HepG2 (cell line): ENCODE data around the gene EOLA1. TPM values are rescaled to one million over a fixed set of nuclear protein-coding genes. Genes with fewer than 3 reads are reported as not detected.
"Not testable (repeated sequence)": the region's sequence is repeated elsewhere in the genome, so short reads cannot be mapped to it uniquely, and the experiment has no call there.

Experiments used
- ATAC-seq: fragments of 200-7000 bp; cut with Tn5 transposase; 3 replicates; pipeline ENCODE4 v1.9.1; 2020; ENCODE audit warnings: mild to moderate bottlenecking, moderate library complexity
- BruUV-seq: library from RNA; stranded (reverse); fragments of 400-500 nt; replicated peaks from 2 replicates; lab custom pipeline; 2021; lab: Mats Ljungman, UMichigan
- CTCF ChIA-PET: fragments of 300-600 bp; formaldehyde crosslinking; extraction: SDS; loops from one replicate; lab custom pipeline; 2021; ENCODE audit warnings: low total read pairs, inconsistent platforms, low intra/inter-chr PET ratio; lab: Yijun Ruan, JAX
- POLR2A ChIA-PET: fragments of 350-600 bp; sonication (Branson Sonifier 250); formaldehyde crosslinking; loops from one replicate; lab custom pipeline; 2020; ENCODE audit warnings: antibody characterized with exemption, inconsistent platforms; lab: Yijun Ruan, JAX
- DNase-seq: peaks from one replicate; pipeline ENCODE4 v3.0.0-alpha.2; 2015; ENCODE audit warnings: low spot score
- FAIRE-seq: peaks from 3 replicates; lab custom pipeline; 2011; peaks lifted over from hg19 to GRCh38; lab: Jason Lieb, UNC
- H2AFZ ChIP-seq: one replicate; pipeline ENCODE4 v1.6.1; 2011; ENCODE audit warnings: low read length, inconsistent platforms
- H3K27ac ChIP-seq: fragments of 300-600 bp; 3 replicates; pipeline ENCODE4 v1.8.0; 2011; ENCODE audit warnings: mixed run types, mild to moderate bottlenecking, mixed read lengths, low read length, inconsistent platforms; ENCODE audit not compliant: insufficient read depth; ENCODE audit errors: extremely low read length
- H3K27me3 ChIP-seq, 2 experiments: fragments of 200-600 bp in 1 of 2; 2 replicates in 1 of 2; 3 replicates in 1 of 2; pipeline versions ENCODE4 v1.6.0 to v1.8.0; 2011; ENCODE audit warnings: low read length in 2 of 2, mild to moderate bottlenecking in 2 of 2, moderate library complexity in 2 of 2, inconsistent platforms in 1 of 2; ENCODE audit not compliant: insufficient read depth in 2 of 2, control insufficient read depth in 1 of 2
- H3K36me3 ChIP-seq, 2 experiments: fragments of 200-600 bp in 1 of 2; replicated peaks in 1 of 2; 2 replicates in 1 of 2; 3 replicates in 1 of 2; pipeline versions ENCODE4 v1.5.1 to v1.8.0; 2011; ENCODE audit warnings: low read length in 2 of 2, inconsistent platforms in 1 of 2; ENCODE audit not compliant: insufficient read depth in 2 of 2, control insufficient read depth in 1 of 2
- H3K4me1 ChIP-seq: 2 replicates; pipeline ENCODE4 v1.5.1; 2012; ENCODE audit warnings: low read length, inconsistent platforms; ENCODE audit not compliant: insufficient read depth
- H3K4me2 ChIP-seq: 2 replicates; pipeline ENCODE4 v1.6.0; 2011; ENCODE audit warnings: low read depth, low read length, inconsistent platforms
- H3K4me3 ChIP-seq, 3 experiments: fragments of 200-600 bp in 1 of 3; sonication (generic), shearing (Covaris generic) in 1 of 3; replicated peaks in 1 of 3; 2 replicates each; pipeline ENCODE4 v1.5.1; 2011 to 2016; ENCODE audit warnings: low read length in 3 of 3, inconsistent platforms in 2 of 3, low read depth in 2 of 3, mild to moderate bottlenecking in 2 of 3, control low read depth in 1 of 3, mixed read lengths in 1 of 3; ENCODE audit not compliant: insufficient read depth in 1 of 3
- H3K79me2 ChIP-seq: one replicate; pipeline ENCODE4 v1.6.1; 2011; ENCODE audit warnings: low read length, inconsistent platforms; ENCODE audit not compliant: insufficient read depth
- H3K9ac ChIP-seq: 2 replicates; pipeline ENCODE4 v1.6.0; 2011; ENCODE audit warnings: mild to moderate bottlenecking, low read depth, low read length, inconsistent platforms; ENCODE audit not compliant: insufficient read depth
- H3K9me3 ChIP-seq: 2 replicates; pipeline ENCODE4 v1.5.1; 2012; ENCODE audit warnings: mild to moderate bottlenecking, low read length
- H4K20me1 ChIP-seq: 2 replicates; pipeline ENCODE4 v1.6.0; 2011; ENCODE audit warnings: inconsistent platforms, mild to moderate bottlenecking, low read length, moderate library complexity; ENCODE audit not compliant: insufficient read depth
- AKNA ChIP-seq: sonication (generic); formaldehyde crosslinking; IDR thresholded peaks from 2 replicates; pipeline ENCODE4 v1.4.0; 2020; ENCODE audit warnings: missing genetic modification reagents, borderline replicate concordance
- CBX5 ChIP-seq: sonication (generic); formaldehyde crosslinking; IDR thresholded peaks from 2 replicates; pipeline ENCODE4 v1.4.0; 2020; ENCODE audit warnings: missing genetic modification reagents, borderline replicate concordance
- DNMT1 ChIP-seq: sonication (generic); formaldehyde crosslinking; IDR thresholded peaks from 2 replicates; pipeline ENCODE4 v1.5.1; 2020; ENCODE audit warnings: mild to moderate bottlenecking, missing genetic modification reagents
- NFIC ChIP-seq: IDR thresholded peaks from 2 replicates; pipeline ENCODE4 v1.6.1; 2012; ENCODE audit warnings: mild to moderate bottlenecking, low read length, inconsistent platforms
- RARA ChIP-seq: IDR thresholded peaks from 2 replicates; pipeline ENCODE4 v1.6.1; 2016; ENCODE audit warnings: missing genetic modification reagents, missing compliant biosample characterization
- TRAFD1 ChIP-seq: sonication (generic); formaldehyde crosslinking; IDR thresholded peaks from 2 replicates; pipeline ENCODE4 v1.5.1; 2020; ENCODE audit warnings: missing genetic modification reagents, mild to moderate bottlenecking, borderline replicate concordance
- ZNF30 ChIP-seq: sonication (generic); formaldehyde crosslinking; IDR thresholded peaks from 2 replicates; pipeline ENCODE4 v1.5.0; 2020; ENCODE audit warnings: mild to moderate bottlenecking, missing genetic modification reagents
- ZNF547 ChIP-seq: sonication (generic); formaldehyde crosslinking; IDR thresholded peaks from 2 replicates; pipeline ENCODE4 v1.5.1; 2020; ENCODE audit warnings: mild to moderate bottlenecking, missing genetic modification reagents
- ZNF639 ChIP-seq: conservative IDR thresholded peaks from 2 replicates; pipeline ENCODE4 v1.6.1; 2018; ENCODE audit warnings: missing genetic modification reagents
- ZNF652 ChIP-seq: IDR thresholded peaks from 2 replicates; pipeline ENCODE4 v1.6.1; 2016; ENCODE audit warnings: low read depth, borderline replicate concordance
- WGBS: methylation state at CpG from one replicate; pipeline ENCODE4 v1.1.6; 2017; ENCODE audit warnings: low lambda C conversion rate; 5-methylcytosine and 5-hydroxymethylcytosine counted together
- in situ Hi-C: cut with HindIII; loops from 2 replicates; pipeline ENCODE4 v1.10.0; 2017; ENCODE audit warnings: low pct_unique_long_range_greater_than_20kb; ENCODE audit not compliant: extremely low pct_ligation_motif_present
- intact Hi-C: fragments of 100-400 bp; cut with micrococcal nuclease; formaldehyde crosslinking; loops from one replicate; pipeline ENCODE4 v1.10.0; 2022; ENCODE audit not compliant: unreplicated experiment
- polyA plus RNA-seq, 8 experiments: library from polyadenylated mRNA; depleted of rRNA in 3 of 8; stranded (reverse) in 7 of 8; unstranded in 1 of 8; fragments of >200 nt; fragmentation: Illumina TruSeq in 4 of 8; extraction: Trizol in 4 of 8; gene quantifications; 2 replicates each; pipeline versions ENCODE4 v1.2.1 to v1.2.3, GENCODE V29; 2011 to 2016; ENCODE audit warnings: low read depth in 4 of 8, missing spikeins in 1 of 8, mixed read lengths in 1 of 8; ENCODE audit not compliant: insufficient read depth in 1 of 8
- total RNA-seq, 5 experiments: library from RNA; depleted of rRNA; stranded (reverse); fragments of >200 nt; fragmentation: Illumina TruSeq; extraction: Trizol; gene quantifications; 2 replicates each; pipeline ENCODE4 v1.2.3, GENCODE V29; 2016; ENCODE audit warnings: low read depth in 1 of 5

EOLA1 gene
- total and polyA plus RNA-seq, 2 of the 13 experiments (the other 11 are each of a cell fraction or from before 2014, with no cell fraction given): 6.5 to 9.6 TPM

GRCh38 chrX:149531599-149531998, 9.2 kb upstream of the EOLA1 start (continued):
- no peak for TF ChIP-seq AKNA (CRISPR knock-in tag)
- no peak for TF ChIP-seq RARA (CRISPR knock-in tag)
- no peak for TF ChIP-seq CBX5 (CRISPR knock-in tag)
- TF ChIP-seq DNMT1 (CRISPR knock-in tag): no peak
- TF ChIP-seq ZNF547: no peak
- no peak for TF ChIP-seq ZNF30 (CRISPR knock-in tag)
- no peak for TF ChIP-seq ZNF639 (CRISPR knock-in tag)
- TF ChIP-seq TRAFD1: no peak
- no peak for TF ChIP-seq ZNF652 (CRISPR knock-in tag)
- TF ChIP-seq NFIC: no peak
- TF ChIP-seq, all 625 proteins: peak for 0

GRCh38 chrX:149532868-149533267, 7.9 kb upstream of the EOLA1 start:
- H3K27me3 ChIP-seq, H3K79me2 ChIP-seq, POLR2A ChIA-PET, H3K9me3 ChIP-seq, H3K9ac ChIP-seq, DNase-seq, FAIRE-seq, intact Hi-C loops, CTCF ChIA-PET, H3K27ac ChIP-seq, H3K4me2 ChIP-seq, in situ Hi-C loops, H2AFZ ChIP-seq, H3K4me3 ChIP-seq, H3K36me3 ChIP-seq, H4K20me1 ChIP-seq, H3K4me1 ChIP-seq, BruUV-seq, ATAC-seq: not testable (repeated sequence)
- no CpG with 5 or more reads among the region's 3 CpGs for WGBS

- WGBS: no CpG with 5 or more reads among the region's 11 CpGs
- FAIRE-seq, H3K27ac ChIP-seq, BruUV-seq, DNase-seq, H3K4me2 ChIP-seq, H3K27me3 ChIP-seq, ATAC-seq, H3K9me3 ChIP-seq, intact Hi-C loops, H3K4me1 ChIP-seq, H3K36me3 ChIP-seq, in situ Hi-C loops, H2AFZ ChIP-seq, H3K79me2 ChIP-seq, H3K4me3 ChIP-seq, CTCF ChIA-PET, H3K9ac ChIP-seq, POLR2A ChIA-PET, H4K20me1 ChIP-seq: not testable (repeated sequence)
Observed at GRCh38 chrX:149533999-149534398, 6.8 kb upstream of the EOLA1 start.
